ENCODE data around the gene KRTAP1-5.
A peak's percentile ranks its signal among the peaks of the same experiment; 100 is the strongest.
"Not testable (repeated sequence)": the region's sequence is repeated elsewhere in the genome, so short reads cannot be mapped to it uniquely, and the experiment has no call there.

KRTAP1-5 gene

GRCh38 chr17:41048441-41048840 lies 21.4 kb upstream of the KRTAP1-5 start:
- DNase-seq (ENCODE audit: low read depth), result no peak

- DNase-seq (ENCODE audit: low read depth), result not testable (repeated sequence)
Observed at GRCh38 chr17:41046735-41047465, 19.9 kb upstream of the KRTAP1-5 start, which contains the start of gene KRTAP2-1. Gene KRTAP2-1 (minus strand): TSS chr17:41047316. CDS start chr17:41047267, 49 bp downstream.

GRCh38 chr17:41042953-41043352 lies 15.9 kb upstream of the KRTAP1-5 start:
- DNase-seq (ENCODE audit: low read depth), result no peak

GRCh38 chr17:41040783-41041571 lies 14.0 kb upstream of the KRTAP1-5 start, which contains the start of gene KRTAP1-1:
Gene KRTAP1-1 (minus strand): TSS chr17:41041450. CDS start chr17:41041397, 53 bp downstream.
- DNase-seq (ENCODE audit: low read depth), result not testable (repeated sequence)

- DNase-seq (ENCODE audit: low read depth), result no peak
Observed at GRCh38 chr17:41037853-41038350, 10.9 kb upstream of the KRTAP1-5 start.

GRCh38 chr17:41034346-41034935 lies 7.4 kb upstream of the KRTAP1-5 start, which contains the start of gene KRTAP1-3:
Gene KRTAP1-3 (minus strand): TSS chr17:41034874. CDS start chr17:41034821, 53 bp downstream.
- not testable (repeated sequence) for DNase-seq (ENCODE audit: low read depth)

GRCh38 chr17:41029633-41030245 lies 2.7 kb upstream of the KRTAP1-5 start, which contains the start of gene KRTAP1-4:
Gene KRTAP1-4 (minus strand): TSS chr17:41030195. CDS start chr17:41030078, 117 bp downstream.
- DNase-seq (ENCODE audit: low read depth), result no peak

GRCh38 chr17:41024697-41025096 lies 2.3 kb downstream of the KRTAP1-5 start:
- peak; percentile 24 for DNase-seq (ENCODE audit: low read depth)

- DNase-seq (ENCODE audit: low read depth), result no peak
Observed at GRCh38 chr17:41020336-41020735, 6.7 kb downstream of the KRTAP1-5 start.

- no peak for DNase-seq (ENCODE audit: low read depth)
Observed at GRCh38 chr17:41019415-41019814, 7.6 kb downstream of the KRTAP1-5 start.

- DNase-seq (ENCODE audit: low read depth), result no peak
Observed at GRCh38 chr17:41018541-41018940, 8.5 kb downstream of the KRTAP1-5 start.

GRCh38 chr17:41016578-41017215 lies 10.3 kb downstream of the KRTAP1-5 start:
- no peak for DNase-seq (ENCODE audit: low read depth)

- DNase-seq (ENCODE audit: low read depth), result no peak
Observed at GRCh38 chr17:41015454-41015853, 11.6 kb downstream of the KRTAP1-5 start.

- peak; percentile 69 for DNase-seq (ENCODE audit: low read depth)
Observed at GRCh38 chr17:41013606-41014005, 13.4 kb downstream of the KRTAP1-5 start.

GRCh38 chr17:41013181-41013580 lies 13.8 kb downstream of the KRTAP1-5 start:
- peak; percentile 72 for DNase-seq (ENCODE audit: low read depth)

- DNase-seq (ENCODE audit: low read depth), result no peak
Observed at GRCh38 chr17:41012326-41013120, 14.5 kb downstream of the KRTAP1-5 start.

- DNase-seq (ENCODE audit: low read depth), result no peak
Observed at GRCh38 chr17:41010441-41010840, 16.6 kb downstream of the KRTAP1-5 start.

- no peak for DNase-seq (ENCODE audit: low read depth)
Observed at GRCh38 chr17:41009936-41010335, 17.1 kb downstream of the KRTAP1-5 start.

- DNase-seq (ENCODE audit: low read depth), result no peak
Observed at GRCh38 chr17:41009301-41009760, 17.7 kb downstream of the KRTAP1-5 start.

- DNase-seq (ENCODE audit: low read depth), result no peak
Observed at GRCh38 chr17:41008811-41009210, 18.2 kb downstream of the KRTAP1-5 start, which contains the start of gene KRTAP3-1. Gene KRTAP3-1 (minus strand): TSS chr17:41009128. CDS start chr17:41009074, 54 bp downstream.

All from GM04504 (cell line).